Measurements from ENCODE around the gene PITPNM2. TPM values are rescaled to one million over a fixed set of nuclear protein-coding genes. Genes with fewer than 3 reads are reported as not detected.
A peak's percentile ranks its signal among the peaks of the same experiment; 100 is the strongest.

The PITPNM2 gene
- total RNA-seq, 2 donors from 2014 or later, result 15.9 to 18.5 TPM

DNA sequence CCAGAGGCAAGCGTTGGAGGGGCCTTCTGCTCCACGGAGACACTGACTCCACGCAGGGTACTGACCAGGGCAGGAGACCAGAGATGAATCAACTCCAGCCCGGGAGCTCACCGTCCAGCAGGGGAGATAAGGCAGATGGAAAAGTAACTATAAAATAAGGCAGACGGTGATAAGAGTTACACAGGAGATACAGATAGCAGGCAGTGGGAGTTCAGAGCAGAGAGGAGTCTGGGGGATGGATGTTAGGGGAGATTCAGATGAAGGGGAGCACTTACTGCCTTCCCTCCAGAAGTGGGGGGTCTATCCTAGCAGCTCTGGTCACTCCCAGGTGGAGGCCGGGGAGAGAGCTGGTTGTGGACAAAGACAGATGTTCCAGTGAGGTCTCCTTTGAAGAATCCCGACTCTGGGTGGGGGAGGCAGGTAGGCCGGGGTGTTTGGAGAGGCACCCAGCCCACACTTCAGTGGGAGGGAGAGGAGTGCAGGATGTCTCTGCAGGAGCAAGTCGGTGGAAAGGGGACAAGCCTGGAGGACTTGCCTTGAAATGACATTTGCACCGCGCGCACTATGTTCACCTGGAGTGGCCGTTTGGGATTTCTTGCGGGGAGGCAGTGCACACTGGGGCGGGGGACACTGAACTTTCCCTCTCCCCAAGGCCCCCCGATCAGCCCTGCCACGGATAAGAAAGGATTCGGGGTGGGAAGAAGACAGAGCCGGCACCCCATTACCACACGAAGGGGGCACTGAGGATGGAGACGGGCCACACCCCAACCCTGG, 1.2 kb downstream of the PITPNM2 start:
- ATAC-seq (no peak), DNase-seq (ENCODE audit: low spot score in 2 of 2) (no peak)
- Mint-ChIP-seq H3K27ac (peak overlapping the region; percentile 78 to 94), H3K36me3 (peaks cover 6 to 10% of the 10 kb centered on the region in 2 donors), H3K9me3 (no peaks in the 10 kb centered on the region)

DNA sequence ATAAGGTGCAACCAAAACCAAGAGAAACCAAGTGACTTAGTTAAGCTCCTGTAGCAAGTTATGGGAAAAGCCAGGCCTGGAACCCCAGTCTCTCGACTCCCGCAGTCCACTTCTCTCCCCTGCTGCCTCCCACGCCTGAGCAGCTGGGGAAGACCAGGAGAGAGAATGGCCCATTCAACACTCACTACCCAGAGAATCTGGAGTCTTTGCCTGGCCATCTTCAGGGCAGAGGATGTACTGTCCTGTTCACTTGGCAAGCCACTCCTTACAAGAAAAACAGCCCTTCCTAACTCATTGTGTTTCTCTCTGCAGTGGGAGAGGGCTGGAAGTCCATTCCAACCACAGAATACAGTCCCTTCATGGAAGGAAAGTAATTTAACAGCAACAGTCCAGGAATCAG, 1.8 kb downstream of the PITPNM2 start:
- peaks cover 6 to 10% of the 10 kb centered on the region in 2 donors for H3K36me3 Mint-ChIP-seq
- no peaks in the 10 kb centered on the region for H3K9me3 Mint-ChIP-seq
- H3K27ac Mint-ChIP-seq, result peak overlapping the region; percentile 78 to 94
- DNase-seq (ENCODE audit: low spot score in 2 of 2), result no peak
- no peak for ATAC-seq

DNA sequence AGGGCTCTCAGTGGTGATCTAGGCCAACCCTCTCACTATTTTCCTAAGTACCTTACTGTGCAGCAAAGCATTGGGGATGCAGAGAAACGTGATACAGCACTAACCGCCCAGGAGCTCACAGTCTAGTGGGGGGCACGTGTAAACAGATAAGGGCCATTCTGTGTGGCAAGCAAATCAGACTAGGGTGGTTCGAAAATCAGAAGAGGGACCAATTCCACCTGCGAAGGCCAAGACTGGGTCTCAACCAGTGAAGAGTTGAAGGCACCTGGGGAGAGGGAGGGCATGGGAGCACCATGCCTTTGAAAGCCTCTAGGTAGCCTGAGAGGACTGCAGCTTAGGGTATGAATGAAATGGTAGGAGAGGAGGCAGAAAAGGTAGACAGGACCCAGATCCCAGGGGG, 2.2 kb downstream of the PITPNM2 start:
- no peaks in the 10 kb centered on the region for H3K9me3 Mint-ChIP-seq
- DNase-seq (ENCODE audit: low spot score in 2 of 2) (no peak), ATAC-seq (no peak)
- H3K27ac Mint-ChIP-seq, result no peak overlapping the region
- peaks cover 6 to 10% of the 10 kb centered on the region in 2 donors for H3K36me3 Mint-ChIP-seq

DNA sequence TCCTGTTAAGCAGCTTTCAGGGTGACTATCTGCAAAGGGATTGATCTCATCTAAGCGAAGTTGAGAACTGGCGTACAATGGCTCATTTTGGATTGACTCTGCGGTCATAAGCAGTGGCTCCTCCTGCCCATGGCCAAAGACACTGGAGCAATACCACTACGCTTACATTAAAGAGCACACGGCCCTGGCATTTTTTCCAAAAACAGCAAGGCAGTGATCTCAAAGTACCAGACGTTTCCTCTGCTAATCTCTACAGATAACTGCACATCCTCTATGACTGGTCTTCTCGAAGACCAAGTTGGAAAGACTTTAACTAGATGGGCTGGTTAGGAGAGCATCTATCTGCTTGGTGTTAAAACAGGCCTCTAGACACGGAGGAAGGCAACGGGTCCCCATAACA, 2.7 kb downstream of the PITPNM2 start:
- ATAC-seq (no peak), DNase-seq (ENCODE audit: low spot score in 2 of 2) (no peak)
- Mint-ChIP-seq H3K27ac (no peak overlapping the region), H3K9me3 (no peaks in the 10 kb centered on the region), H3K36me3 (peaks cover 6 to 10% of the 10 kb centered on the region in 2 donors)

DNA sequence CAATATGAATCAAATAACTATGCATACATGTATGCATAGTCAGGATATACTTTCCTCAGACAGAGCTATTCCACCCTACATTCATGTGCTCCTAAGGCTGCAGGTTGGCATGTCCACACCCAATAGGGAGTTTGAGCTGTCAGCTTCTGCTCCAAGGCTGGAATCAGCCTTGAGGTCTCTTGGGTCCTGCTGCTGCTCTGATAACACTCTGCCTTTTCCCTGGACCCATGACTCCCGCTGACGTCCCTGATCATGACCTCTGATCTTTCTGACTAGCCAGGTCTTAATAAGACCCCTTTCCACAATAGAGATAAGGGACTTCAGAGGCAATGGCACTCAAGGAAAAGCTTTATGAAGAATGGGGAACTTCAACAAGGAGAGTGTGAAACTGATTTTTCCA, 5.7 kb downstream of the PITPNM2 start:
- ATAC-seq (no peak), DNase-seq (ENCODE audit: low spot score in 2 of 2) (no peak)
- H3K9me3 Mint-ChIP-seq, result no peaks in the 10 kb centered on the region

DNA sequence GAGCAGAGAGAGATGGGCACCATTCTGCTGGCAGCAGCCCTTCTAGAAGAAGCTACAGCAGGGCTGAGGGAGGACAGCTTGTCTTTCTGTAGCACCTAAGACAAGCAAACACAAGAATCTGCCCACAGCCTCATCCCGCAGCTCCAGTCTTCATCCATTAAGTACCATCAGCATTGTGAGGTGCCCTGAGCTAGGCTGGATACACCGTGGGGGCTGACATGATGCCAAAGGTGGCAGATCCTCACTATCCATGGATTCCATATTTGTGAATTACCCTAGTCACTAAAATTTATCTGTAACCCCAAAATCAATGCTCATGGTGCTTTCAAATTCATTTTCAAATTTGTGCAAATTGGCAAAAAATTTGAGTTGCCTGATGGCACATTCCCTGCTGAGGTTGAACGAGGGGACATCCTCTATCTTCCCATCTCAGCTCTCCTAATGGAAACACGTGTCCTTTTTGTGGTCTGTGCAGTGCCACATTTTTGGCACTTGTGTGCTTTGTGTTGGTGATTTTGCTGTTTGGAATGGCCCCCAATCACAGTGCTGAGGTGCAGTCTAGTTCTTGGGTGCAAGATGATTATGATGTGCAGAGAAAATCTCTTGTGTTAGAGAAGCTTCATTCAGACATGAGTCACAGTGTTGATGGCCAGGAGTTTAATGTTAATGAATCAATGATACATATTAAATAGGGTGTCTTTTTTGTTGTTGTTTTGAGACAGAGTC, 7.0 kb downstream of the PITPNM2 start:
- DNase-seq (ENCODE audit: low spot score in 2 of 2) (no peak), ATAC-seq (no peak)
- H3K27ac Mint-ChIP-seq, result no peak overlapping the region
- no peaks in the 10 kb centered on the region for H3K9me3 Mint-ChIP-seq
- no peaks in the 10 kb centered on the region for H3K36me3 Mint-ChIP-seq

More for the DNA sequence above, 5.7 kb downstream of the PITPNM2 start:
- Mint-ChIP-seq H3K27ac (no peak overlapping the region), H3K36me3 (peaks cover 6 to 10% of the 10 kb centered on the region in 2 donors)

DNA sequence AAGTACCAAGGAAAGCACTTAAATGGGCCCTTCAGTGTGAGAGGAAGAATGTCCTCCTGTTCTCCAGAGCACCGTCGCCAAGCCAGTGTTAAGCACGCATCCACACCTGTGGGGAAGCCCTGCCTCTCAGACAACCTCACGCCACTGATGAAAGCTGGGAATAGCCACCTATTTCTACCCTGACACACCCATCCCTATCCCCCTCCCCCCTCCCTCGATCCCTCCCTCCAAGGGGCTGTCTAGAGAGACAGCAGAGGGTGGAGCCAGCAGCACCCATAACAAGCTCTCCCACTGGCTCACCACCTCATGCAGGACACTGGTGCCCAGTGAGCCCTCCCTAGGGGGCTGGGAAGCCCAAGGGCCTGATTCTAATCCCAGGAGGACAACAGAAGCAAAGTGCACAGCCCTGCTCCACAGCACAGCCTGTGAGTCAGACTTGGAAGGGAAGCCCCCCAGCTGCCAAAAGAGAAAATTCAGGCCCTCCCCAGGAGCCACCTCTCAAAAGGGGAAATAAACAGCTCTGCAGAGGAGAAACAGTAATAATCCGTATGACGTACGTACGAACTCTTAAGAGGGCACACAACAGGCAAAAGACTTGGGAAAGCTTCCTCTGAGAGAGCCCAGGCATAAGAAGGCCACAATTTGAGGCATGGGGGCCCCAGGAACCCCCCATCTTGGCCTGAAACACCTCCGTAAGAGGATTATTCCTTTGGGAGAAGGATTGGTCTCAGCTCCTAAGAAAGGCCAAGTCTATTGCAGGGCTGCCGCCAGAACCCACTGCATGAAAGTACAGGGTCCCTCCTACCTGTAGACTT, 7.8 kb downstream of the PITPNM2 start:
- Mint-ChIP-seq H3K9me3 (no peaks in the 10 kb centered on the region), H3K27ac (no peak overlapping the region), H3K36me3 (no peaks in the 10 kb centered on the region)
- ATAC-seq, result no peak
- DNase-seq (ENCODE audit: low spot score in 2 of 2), result no peak

DNA sequence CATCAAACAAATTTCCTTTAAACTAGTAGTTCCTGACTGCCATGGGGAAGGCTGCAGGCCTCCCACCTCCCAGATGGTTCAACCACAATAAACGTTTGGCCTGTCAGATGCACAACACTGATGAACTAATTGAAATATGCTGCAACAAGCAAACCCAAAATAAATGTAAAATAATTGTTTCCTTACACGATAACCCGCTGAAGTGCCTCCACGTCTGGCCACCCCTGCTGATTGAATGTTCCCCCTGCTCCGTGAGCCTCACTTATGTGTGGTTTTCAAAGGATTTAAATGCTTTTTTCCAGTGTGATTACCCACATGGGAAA, 8.4 kb downstream of the PITPNM2 start:
- no peak for ATAC-seq

DNA sequence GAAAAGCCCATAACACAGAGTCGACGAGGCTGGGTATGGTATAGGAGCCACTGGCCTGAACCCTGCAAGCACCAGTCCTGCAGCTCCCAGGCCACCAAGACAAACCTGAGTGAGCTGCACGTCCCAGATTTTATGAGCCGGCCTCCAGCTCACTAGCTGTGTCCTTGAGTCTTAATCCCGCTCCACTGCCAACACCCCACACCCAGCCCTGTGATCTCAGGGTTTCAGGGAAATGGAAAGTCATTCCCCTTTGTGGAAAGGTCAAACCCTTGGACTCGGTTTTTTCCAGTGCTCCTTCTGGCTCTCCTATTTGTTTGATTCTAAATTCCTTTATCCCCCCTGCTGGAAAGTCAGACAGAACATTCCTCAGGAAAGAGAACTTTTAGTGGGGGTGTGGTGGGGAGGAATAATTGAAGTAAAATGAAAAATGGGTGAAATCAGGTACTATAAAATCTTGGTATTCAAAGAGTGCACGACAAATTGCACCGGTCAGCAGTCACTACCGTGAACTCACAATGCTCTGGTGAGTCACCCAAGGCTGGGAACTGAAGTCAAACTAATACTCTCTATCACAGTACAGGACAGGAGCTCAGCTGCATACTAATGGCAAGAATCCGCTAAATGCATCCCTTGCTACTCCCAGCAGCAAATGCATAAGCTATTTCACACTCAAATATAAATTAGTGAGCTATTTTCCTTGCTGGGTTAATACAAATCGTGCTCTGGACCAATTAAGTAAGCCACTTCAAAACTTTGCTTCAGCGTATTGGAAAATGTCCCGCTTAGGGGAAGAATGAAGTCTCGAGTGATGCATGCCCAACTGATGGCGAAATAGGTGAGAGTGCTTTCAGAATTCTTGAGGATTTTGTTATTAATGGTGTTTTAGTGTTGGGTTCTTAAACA, 9.0 kb downstream of the PITPNM2 start:
- Mint-ChIP-seq H3K9me3 (no peaks in the 10 kb centered on the region), H3K27ac (peak overlapping the region in 1 of 2 donors; percentile 26), H3K36me3 (no peaks in the 10 kb centered on the region)
- peak in 1 of 2 donors; percentile 30 for ATAC-seq
- no peak for DNase-seq (ENCODE audit: low spot score in 2 of 2)

More for the DNA sequence above, 8.4 kb downstream of the PITPNM2 start:
- DNase-seq (ENCODE audit: low spot score in 2 of 2), result no peak
- H3K27ac Mint-ChIP-seq, result no peak overlapping the region
- no peaks in the 10 kb centered on the region for H3K9me3 Mint-ChIP-seq
- H3K36me3 Mint-ChIP-seq, result no peaks in the 10 kb centered on the region

DNA sequence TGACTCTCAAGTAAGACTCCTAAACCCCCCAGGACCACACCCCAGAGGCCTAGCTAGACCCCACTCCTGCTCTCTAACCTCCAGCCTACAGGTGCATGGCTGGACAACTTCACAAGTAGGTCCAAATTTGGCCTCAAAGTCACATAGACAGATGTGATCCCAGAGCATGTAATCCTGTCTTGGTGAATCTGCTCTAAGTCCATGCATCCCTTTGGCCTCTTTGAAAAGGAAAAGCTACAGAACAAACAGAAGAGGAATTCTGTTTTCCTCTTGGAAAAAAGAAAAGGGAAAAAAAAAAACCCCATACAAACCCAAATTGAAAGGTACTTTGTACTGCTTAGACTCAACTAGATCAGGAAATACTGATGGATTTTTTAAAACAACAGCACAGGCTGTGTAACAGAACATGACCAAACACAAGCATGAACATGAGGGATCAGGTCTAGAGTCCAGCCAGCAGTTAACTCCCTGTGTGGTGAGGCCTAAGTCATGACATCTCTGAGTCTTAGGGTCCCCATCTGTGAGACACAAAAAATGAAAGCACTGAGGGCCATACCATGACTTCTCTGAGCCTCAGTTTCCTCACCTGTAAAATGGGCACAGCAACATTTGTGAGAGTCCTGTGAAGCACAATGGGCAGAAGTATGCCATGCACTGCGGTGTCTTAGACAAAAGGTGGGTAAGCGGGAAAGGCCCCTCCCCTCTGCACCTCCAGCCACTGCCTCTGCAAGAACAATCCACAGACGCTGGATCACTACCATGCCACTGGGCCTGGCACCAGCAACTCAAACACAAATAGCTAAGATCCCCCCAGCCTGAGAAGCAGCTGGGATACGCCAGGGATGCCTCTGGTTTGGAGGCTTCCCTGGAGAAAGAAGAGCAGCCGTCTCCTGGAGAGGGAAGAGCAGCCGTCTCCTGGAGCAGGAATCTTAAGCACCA, 9.9 kb downstream of the PITPNM2 start:
- Mint-ChIP-seq H3K9me3 (no peaks in the 10 kb centered on the region), H3K36me3 (no peaks in the 10 kb centered on the region), H3K27ac (peak overlapping the region in 1 of 2 donors; percentile 74)
- DNase-seq (ENCODE audit: low spot score in 2 of 2) (no peak), ATAC-seq (no peak)

DNA sequence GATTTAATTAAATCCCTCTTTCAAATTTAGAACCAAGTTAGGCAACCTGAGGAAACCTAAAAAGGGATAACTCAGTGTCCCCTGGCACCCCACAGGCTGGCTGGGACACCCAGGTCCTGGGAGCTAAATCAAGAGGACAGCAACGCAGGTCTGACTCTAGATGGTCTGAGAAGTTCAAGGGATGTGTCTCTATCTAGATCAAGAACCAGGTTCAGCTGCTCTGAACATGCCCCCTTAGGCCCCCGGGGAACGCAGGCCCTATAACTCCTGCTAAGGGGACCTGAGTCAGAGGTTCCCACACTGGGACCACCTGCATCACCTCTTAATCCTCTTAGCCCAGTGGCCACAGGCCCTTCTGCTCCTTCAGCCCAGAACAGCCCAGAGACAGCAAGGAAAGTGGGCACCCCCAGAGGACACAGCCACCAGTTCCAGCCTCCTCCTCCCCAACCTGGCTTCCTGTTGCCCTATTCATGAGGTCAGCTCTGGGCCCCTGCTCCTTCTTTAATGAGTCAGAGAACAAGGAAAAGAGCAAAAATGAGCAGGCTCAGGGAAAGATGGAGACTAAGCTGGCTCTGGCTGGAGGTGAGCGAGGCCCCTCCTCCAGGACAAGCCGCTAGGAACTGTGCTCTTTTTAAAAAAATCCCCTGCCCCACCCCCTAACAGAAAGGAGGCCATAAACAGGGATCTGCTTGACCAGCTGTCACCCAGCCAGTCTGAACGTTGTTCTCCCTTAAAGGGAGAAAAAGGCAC, 10.8 kb downstream of the PITPNM2 start:
- ATAC-seq (peak; percentile 13 to 70), DNase-seq (ENCODE audit: low spot score in 2 of 2) (no peak)
- Mint-ChIP-seq H3K27ac (peak overlapping the region; percentile 31 to 74), H3K36me3 (no peaks in the 10 kb centered on the region), H3K9me3 (no peaks in the 10 kb centered on the region)

DNA sequence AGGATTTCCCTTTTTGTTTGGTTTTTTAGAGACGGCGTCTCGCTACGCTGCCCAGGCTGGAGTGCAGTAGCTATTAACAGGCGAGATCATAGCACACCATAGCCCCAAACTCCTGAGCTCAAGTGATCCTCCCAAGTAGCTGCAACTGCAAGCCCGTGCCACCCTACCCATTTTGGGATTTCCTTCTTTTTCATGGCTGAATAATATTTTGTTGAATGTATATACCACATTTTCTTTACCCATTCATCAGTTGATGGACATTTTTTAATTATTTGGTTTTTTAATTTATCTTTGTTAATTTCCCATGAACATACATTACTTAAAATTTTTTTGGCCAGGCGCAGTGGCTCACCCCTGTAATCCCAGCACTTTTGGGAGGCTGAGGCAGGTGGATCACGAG, 15.2 kb downstream of the PITPNM2 start:
- Mint-ChIP-seq H3K9me3 (peaks cover 0 to 3% of the 10 kb centered on the region in 2 donors), H3K27ac (no peak overlapping the region), H3K36me3 (peaks cover 6% of the 10 kb centered on the region in 2 donors)
- DNase-seq (ENCODE audit: low spot score in 2 of 2), result no peak
- ATAC-seq, result no peak

DNA sequence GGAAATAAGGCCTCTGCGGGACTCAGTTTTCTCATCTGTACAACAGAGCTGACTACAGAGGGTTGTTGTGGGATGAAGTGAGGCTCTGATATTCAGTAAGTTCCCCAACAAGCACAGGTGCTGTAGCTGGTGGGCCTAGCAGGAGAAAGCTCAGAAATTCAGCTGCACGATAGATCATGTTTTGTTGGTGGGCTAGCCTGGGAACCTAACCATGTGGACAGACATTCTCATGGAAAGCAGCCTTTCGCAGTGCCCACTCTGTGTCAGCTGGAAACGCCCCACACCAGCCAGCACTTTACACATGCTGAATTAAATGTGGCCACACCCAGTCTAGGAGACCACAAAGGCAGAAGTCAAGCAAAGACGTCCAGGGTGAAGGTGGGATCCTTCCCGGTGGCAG, 16.1 kb downstream of the PITPNM2 start:
- H3K9me3 Mint-ChIP-seq, result peaks cover 0 to 3% of the 10 kb centered on the region in 2 donors
- H3K27ac Mint-ChIP-seq, result no peak overlapping the region
- H3K36me3 Mint-ChIP-seq, result peaks cover 6% of the 10 kb centered on the region in 2 donors
- DNase-seq (ENCODE audit: low spot score in 2 of 2) (no peak), ATAC-seq (no peak)

DNA sequence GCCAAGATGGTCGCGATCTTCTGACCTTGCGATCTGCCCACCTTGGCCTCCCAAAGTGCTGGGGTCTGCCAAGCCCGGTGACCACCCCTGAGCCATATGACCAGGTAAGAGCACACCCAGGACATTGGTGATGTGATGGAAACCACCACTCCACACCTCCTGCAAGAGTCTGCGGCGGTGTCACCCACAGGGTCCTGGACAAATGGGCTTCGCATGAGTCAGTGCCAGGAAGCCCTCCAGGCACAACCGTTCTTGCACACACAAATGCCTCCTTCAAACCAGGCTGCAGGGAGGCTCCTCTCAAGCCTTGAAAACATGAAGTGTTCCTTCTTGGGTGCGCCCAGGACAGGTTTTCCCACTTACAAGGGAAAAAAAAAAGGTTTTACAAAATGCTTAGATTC, 16.6 kb downstream of the PITPNM2 start:
- peaks cover 6% of the 10 kb centered on the region in 2 donors for H3K36me3 Mint-ChIP-seq
- H3K27ac Mint-ChIP-seq, result no peak overlapping the region
- DNase-seq (ENCODE audit: low spot score in 2 of 2), result no peak
- H3K9me3 Mint-ChIP-seq, result peaks cover 0 to 3% of the 10 kb centered on the region in 2 donors
- no peak for ATAC-seq

DNA sequence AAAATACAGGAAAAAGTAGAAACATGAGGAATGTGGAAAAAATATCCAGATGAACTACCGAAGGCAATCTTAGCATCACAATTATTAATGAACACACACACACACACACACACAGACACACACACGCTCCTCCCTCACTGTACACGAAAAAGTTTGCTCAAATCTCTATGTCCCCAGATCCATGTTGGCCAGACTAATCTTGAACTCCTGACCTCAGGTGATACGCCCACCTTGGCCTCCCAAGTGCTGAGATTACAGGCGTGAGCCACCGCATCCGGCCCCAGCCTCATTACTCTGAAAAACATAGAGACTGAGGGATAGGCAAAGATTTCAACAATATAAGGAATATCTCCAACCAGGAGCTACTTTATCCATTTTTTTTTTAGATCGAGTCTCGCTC, 17.2 kb downstream of the PITPNM2 start:
- Mint-ChIP-seq H3K9me3 (peaks cover 0 to 3% of the 10 kb centered on the region in 2 donors), H3K27ac (no peak overlapping the region), H3K36me3 (peaks cover 6% of the 10 kb centered on the region in 2 donors)
- DNase-seq (ENCODE audit: low spot score in 2 of 2) (no peak), ATAC-seq (no peak)
